ENCODE measurements around the gene PTGDS.

The PTGDS gene

DNA sequence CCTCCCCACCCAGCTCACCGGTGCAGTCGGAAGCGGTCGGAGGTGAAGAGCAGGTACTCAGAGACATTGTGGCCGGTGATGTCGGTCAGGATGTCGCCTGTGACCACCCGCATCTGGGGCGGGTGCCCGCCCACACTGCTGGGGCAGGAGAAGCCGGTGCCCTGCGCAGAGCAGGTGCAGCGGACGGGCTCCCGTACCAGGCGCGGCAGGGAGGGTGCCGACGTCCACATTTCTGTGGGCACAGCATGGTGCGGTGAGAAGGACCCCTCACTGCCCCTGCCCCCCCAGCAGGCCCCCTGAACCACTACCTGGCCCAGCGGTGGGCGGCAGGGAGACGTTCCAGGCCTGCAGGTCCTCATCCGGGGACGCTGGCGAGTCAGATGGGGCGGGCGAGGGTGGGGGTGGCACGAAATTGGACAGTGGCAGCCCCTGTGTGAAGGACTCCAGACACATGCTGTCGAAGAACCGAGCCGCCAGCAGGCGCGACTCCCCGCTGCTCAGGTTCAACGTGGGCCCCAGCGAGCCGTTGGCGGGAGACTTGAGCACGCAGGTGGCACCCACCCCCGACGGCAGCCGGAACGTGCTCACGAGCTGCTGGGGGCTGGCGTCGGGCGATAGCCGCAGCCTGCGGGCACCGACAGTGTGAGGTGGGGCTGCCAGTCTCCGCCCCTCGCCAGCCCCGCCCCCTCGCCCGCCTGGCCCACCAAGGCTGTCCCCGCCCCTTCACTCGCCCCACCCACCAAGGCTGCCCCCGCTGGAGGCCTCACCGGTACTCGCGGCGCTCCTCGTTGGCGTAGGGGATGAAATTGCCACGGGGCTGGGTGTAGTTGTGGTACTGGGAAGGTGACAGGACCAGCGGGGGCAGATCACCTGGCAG, 35.6 kb downstream of the PTGDS start:
- no peak overlapping the region for H3K9ac ChIP-seq (ENCODE audit: low read depth, low read length)
- no peaks in the 10 kb centered on the region for H3K9me3 ChIP-seq (ENCODE audit: control insufficient read depth, insufficient read depth, low read length)
- H3K4me3 ChIP-seq (ENCODE audit: low read depth, low read length) = no peak overlapping the region
- no peaks in the 10 kb centered on the region for H3K27me3 ChIP-seq (ENCODE audit: control insufficient read depth, insufficient read depth, low read length)
- H3K36me3 ChIP-seq (ENCODE audit: control insufficient read depth, insufficient read depth, low read length) = peaks cover 6% of the 10 kb centered on the region
- H3K4me1 ChIP-seq (ENCODE audit: control insufficient read depth, insufficient read depth, low read length) = no peaks in the 10 kb centered on the region

DNA sequence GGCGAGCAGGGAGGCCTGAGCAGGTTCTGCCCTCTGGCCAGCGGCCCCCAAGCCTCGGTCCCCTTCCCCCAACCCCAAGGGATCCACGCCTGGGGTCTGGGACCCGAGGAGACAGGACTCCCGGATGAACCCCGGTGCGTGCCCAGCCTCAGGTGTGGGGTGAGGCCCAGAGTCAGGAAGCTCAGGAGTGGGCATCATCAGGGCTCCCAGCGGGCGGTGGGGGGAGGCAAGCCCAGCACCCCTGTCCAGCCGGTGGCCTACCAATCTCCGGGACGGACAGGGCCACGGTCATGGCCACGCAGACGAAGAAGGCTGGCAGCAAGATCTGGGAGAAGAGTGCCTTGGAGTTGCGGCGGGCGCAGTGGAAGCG, 36.3 kb downstream of the PTGDS start:
- H3K9me3 ChIP-seq (ENCODE audit: control insufficient read depth, insufficient read depth, low read length) = no peaks in the 10 kb centered on the region
- no peak overlapping the region for H3K4me3 ChIP-seq (ENCODE audit: low read depth, low read length)
- peaks cover 3% of the 10 kb centered on the region for H3K36me3 ChIP-seq (ENCODE audit: control insufficient read depth, insufficient read depth, low read length)
- no peak overlapping the region for H3K9ac ChIP-seq (ENCODE audit: low read depth, low read length)
- no peaks in the 10 kb centered on the region for H3K27me3 ChIP-seq (ENCODE audit: control insufficient read depth, insufficient read depth, low read length)
- no peaks in the 10 kb centered on the region for H3K4me1 ChIP-seq (ENCODE audit: control insufficient read depth, insufficient read depth, low read length)

DNA sequence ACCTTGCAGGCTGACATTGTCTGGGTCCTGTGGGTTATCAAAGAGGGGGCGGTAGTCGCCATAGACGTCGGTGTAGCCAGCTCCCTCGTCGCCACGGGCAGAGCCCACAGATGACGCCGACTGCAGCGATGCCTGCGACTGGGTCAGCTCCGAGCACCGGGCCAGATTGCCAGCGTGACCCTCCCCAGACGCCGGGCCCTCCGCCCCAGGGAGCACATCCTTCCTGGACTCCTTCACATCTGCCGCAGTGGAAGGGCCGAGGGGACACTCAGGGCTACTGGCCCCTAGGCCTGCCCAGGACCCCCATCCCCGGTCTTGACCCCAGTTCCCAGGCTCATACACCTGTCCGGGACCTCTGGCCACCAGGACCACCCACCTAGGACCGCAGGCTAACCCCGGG, 36.9 kb downstream of the PTGDS start:
- Histone ChIP-seq H3K4me3 (ENCODE audit: low read depth, low read length) (no peak overlapping the region), H3K27me3 (ENCODE audit: control insufficient read depth, insufficient read depth, low read length) (no peaks in the 10 kb centered on the region), H3K4me1 (ENCODE audit: control insufficient read depth, insufficient read depth, low read length) (no peaks in the 10 kb centered on the region), H3K9me3 (ENCODE audit: control insufficient read depth, insufficient read depth, low read length) (no peaks in the 10 kb centered on the region), H3K36me3 (ENCODE audit: control insufficient read depth, insufficient read depth, low read length) (peaks cover 3% of the 10 kb centered on the region), H3K9ac (ENCODE audit: low read depth, low read length) (no peak overlapping the region)

DNA sequence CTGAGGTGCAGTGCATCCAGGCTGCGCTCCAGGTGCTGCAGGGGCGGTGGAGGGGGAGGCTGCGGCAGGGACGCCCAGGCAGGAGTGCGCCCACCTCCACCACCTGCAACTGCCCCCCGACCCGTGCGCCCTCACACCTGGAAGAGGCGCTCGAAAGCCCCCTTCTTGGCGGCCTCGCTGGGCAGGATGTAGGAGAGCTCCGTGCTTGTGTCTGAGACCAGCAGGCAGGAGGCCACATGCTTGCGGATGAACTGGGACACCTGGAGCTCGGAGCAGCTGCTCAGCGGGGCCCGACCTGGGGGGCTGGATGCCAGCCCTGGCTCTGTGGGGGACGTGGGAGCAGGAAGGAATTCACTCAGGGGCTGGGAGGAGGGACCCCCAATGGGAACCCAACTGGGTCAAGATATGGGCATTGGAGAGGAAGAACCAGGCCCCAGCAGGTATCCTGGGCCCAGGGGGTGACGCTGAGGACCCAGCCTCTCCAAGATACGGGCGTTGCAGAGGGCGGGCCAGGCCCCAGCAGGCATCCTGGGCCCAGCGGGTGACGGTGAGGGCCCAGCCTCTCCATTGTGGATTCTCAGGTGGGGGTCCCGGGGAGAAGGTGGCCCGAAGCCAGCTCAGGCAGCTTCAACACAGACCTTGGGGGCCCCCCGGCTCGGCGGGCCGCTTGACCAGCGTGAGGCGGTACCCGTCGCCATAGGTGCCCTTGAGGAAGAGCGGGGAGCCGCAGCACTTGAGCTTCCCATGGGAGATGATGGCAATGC, 37.7 kb downstream of the PTGDS start:
- Histone ChIP-seq H3K27me3 (ENCODE audit: control insufficient read depth, insufficient read depth, low read length) (no peaks in the 10 kb centered on the region), H3K9me3 (ENCODE audit: control insufficient read depth, insufficient read depth, low read length) (no peaks in the 10 kb centered on the region), H3K36me3 (ENCODE audit: control insufficient read depth, insufficient read depth, low read length) (peaks cover 3% of the 10 kb centered on the region), H3K4me3 (ENCODE audit: low read depth, low read length) (no peak overlapping the region), H3K9ac (ENCODE audit: low read depth, low read length) (no peak overlapping the region), H3K4me1 (ENCODE audit: control insufficient read depth, insufficient read depth, low read length) (no peaks in the 10 kb centered on the region)

DNA sequence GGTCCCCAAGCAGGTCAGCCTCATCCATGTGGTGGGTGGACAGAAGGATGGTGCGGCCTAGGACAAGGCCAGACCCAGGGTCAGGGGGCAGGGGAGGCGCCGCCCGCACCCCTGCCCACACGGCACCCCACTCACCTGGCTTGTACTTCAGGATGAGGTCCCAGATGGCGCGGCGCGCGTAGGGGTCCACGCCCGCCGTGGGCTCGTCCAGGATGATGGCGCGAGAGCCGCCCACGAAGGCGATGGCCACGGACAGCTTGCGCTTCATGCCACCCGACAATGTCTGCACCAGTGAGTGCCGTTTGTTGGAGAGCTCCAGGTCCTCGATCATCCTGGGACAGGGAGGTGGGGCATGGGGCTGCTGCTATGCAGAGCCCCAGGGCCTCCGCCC, 38.2 kb downstream of the PTGDS start:
- Histone ChIP-seq H3K9me3 (ENCODE audit: control insufficient read depth, insufficient read depth, low read length) (no peaks in the 10 kb centered on the region), H3K4me1 (ENCODE audit: control insufficient read depth, insufficient read depth, low read length) (no peaks in the 10 kb centered on the region), H3K9ac (ENCODE audit: low read depth, low read length) (no peak overlapping the region), H3K27me3 (ENCODE audit: control insufficient read depth, insufficient read depth, low read length) (no peaks in the 10 kb centered on the region), H3K4me3 (ENCODE audit: low read depth, low read length) (no peak overlapping the region), H3K36me3 (ENCODE audit: control insufficient read depth, insufficient read depth, low read length) (peaks cover 3% of the 10 kb centered on the region)

DNA sequence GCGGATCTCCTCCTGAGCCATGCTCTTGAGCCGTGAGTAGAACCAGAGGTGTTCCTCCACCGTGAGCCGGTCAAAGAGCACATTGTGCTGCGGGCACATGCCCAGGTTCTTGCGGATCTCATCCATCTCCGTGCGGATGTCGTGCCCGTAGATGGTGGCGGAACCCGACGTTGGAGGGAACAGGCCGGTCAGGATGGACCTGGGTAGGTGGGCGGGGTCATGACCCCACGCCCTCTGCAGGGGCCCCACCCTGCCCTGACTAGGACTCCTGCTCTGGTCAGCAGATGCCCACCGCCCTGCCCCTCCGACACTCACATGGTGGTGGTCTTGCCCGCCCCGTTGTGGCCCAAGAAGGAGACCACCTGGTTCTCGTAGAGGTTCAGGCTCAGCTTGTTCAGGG, 38.7 kb downstream of the PTGDS start:
- Histone ChIP-seq H3K36me3 (ENCODE audit: control insufficient read depth, insufficient read depth, low read length) (peaks cover 3% of the 10 kb centered on the region), H3K9me3 (ENCODE audit: control insufficient read depth, insufficient read depth, low read length) (no peaks in the 10 kb centered on the region), H3K4me1 (ENCODE audit: control insufficient read depth, insufficient read depth, low read length) (no peaks in the 10 kb centered on the region), H3K4me3 (ENCODE audit: low read depth, low read length) (no peak overlapping the region), H3K9ac (ENCODE audit: low read depth, low read length) (no peak overlapping the region), H3K27me3 (ENCODE audit: control insufficient read depth, insufficient read depth, low read length) (no peaks in the 10 kb centered on the region)

DNA sequence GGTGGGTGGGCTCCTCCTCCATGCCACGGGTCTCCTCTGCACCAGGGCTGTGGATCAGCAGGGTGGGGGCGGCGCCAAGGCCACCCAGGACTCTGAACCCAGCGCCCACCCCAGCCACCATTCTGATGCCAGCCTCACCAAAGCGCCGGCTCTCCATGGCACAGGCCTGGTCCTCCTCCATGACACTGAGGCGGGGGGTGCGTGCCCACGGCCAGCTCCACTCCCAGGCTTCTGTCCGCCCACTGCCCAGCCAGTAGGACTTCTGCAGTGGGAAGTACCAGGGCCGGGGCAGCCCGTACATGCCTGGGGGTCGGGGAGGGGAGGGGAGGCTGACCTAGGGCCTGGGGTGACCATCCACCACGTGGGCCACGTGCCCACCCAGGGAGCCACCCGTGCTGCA, 39.1 kb downstream of the PTGDS start:
- Histone ChIP-seq H3K4me1 (ENCODE audit: control insufficient read depth, insufficient read depth, low read length) (no peaks in the 10 kb centered on the region), H3K36me3 (ENCODE audit: control insufficient read depth, insufficient read depth, low read length) (peaks cover 3% of the 10 kb centered on the region), H3K9ac (ENCODE audit: low read depth, low read length) (no peak overlapping the region), H3K27me3 (ENCODE audit: control insufficient read depth, insufficient read depth, low read length) (no peaks in the 10 kb centered on the region), H3K9me3 (ENCODE audit: control insufficient read depth, insufficient read depth, low read length) (no peaks in the 10 kb centered on the region), H3K4me3 (ENCODE audit: low read depth, low read length) (no peak overlapping the region)

DNA sequence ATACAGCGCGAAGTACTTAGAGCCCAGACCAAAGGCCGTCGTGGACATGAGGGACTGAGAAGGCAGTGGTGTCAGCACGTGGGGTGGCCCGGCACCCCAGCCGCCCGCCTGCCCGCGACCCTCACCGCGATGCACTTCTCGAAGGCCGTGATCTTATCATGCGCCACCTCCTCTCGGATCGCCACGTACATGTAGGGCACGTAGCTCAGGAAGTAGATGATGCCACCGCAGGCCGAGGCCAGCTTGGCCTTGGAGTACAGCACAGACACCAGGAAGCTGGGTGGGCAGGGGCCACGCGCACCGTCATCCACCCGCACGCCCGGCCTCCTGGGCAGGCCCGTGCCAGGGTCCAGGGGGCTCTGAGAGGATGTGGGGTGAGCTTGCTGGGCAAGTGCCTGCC, 39.8 kb downstream of the PTGDS start:
- Histone ChIP-seq H3K9ac (ENCODE audit: low read depth, low read length) (no peak overlapping the region), H3K4me1 (ENCODE audit: control insufficient read depth, insufficient read depth, low read length) (no peaks in the 10 kb centered on the region), H3K4me3 (ENCODE audit: low read depth, low read length) (no peak overlapping the region), H3K27me3 (ENCODE audit: control insufficient read depth, insufficient read depth, low read length) (no peaks in the 10 kb centered on the region), H3K9me3 (ENCODE audit: control insufficient read depth, insufficient read depth, low read length) (no peaks in the 10 kb centered on the region), H3K36me3 (ENCODE audit: control insufficient read depth, insufficient read depth, low read length) (no peaks in the 10 kb centered on the region)

DNA sequence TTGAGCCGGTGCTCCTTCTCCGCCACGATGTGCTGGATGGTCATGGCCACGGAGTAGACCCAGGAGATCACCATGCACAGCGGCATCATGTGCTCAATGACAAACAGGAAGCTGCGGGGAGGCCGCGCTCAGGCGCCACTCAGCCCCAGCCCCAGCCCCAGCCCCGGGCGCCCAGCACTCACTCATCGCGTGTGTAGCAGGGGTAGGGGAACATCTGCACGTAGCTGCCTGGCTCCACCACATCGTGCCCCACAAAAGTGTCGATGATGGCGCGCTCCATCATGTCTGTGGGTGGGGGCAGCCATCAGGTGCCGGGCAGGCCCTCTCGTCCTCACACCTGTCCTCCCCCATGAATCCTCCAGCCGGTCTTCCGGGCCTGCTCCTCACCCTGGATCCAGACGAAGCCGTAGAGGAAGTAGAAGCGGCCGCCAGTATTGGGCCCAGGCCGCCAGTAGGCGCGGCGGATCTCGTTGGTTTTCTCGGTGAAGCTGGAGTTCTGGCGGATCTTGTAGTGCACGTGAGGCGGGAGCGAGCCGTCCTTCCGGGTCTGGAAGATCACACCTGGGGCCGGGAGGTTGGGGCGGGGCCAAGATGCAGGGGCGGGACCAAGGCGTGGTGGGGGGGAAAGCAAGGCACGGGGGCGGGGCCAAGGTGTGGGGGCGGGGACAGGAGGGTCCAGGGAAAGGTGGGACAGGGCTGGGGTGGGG, 40.6 kb downstream of the PTGDS start:
- Histone ChIP-seq H3K9ac (ENCODE audit: low read depth, low read length) (no peak overlapping the region), H3K4me3 (ENCODE audit: low read depth, low read length) (no peak overlapping the region), H3K9me3 (ENCODE audit: control insufficient read depth, insufficient read depth, low read length) (no peaks in the 10 kb centered on the region), H3K27me3 (ENCODE audit: control insufficient read depth, insufficient read depth, low read length) (no peaks in the 10 kb centered on the region), H3K36me3 (ENCODE audit: control insufficient read depth, insufficient read depth, low read length) (no peaks in the 10 kb centered on the region), H3K4me1 (ENCODE audit: control insufficient read depth, insufficient read depth, low read length) (no peaks in the 10 kb centered on the region)

DNA sequence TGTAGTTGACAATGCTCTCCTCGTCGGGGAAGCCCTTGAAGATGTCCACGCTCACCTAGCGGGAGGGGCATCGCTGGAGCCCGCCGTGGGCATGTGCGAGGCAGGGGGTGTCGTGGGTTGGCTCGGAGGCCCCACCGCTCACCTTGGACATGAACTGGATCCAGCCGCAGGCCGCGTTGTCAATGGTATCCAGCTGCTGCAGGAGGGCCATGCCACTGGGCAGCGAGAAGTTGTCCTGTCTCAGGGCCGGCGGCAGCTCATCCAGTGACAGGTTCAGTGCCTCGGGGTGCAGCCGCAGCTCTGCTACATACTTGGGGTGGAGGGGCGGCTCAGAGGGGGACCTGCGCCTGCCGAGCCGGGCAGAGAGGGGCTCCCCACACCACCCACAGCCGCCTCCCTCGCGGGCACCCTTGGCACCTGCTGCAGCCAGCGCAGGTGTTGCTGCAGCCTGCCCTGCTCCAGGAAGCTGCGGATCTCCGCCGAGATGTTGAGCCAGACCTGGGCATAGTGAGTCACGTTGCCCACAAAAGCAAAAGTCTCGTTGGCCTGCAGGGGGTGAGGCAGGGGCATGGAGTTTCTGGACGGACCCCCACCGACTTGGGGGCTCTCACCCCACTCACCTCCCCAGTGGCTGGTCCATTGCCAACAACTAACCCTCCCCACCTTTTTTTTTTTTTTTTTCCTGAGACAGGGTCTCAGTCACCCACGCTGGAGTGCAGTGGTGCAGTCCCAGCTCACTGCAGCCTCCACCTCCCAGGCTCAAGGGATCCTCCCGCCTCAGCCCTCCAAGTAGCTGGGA, 41.7 kb downstream of the PTGDS start:
- no peaks in the 10 kb centered on the region for H3K9me3 ChIP-seq (ENCODE audit: control insufficient read depth, insufficient read depth, low read length)
- H3K4me3 ChIP-seq (ENCODE audit: low read depth, low read length) = no peak overlapping the region
- H3K27me3 ChIP-seq (ENCODE audit: control insufficient read depth, insufficient read depth, low read length) = no peaks in the 10 kb centered on the region
- no peaks in the 10 kb centered on the region for H3K36me3 ChIP-seq (ENCODE audit: control insufficient read depth, insufficient read depth, low read length)
- H3K4me1 ChIP-seq (ENCODE audit: control insufficient read depth, insufficient read depth, low read length) = no peaks in the 10 kb centered on the region
- H3K9ac ChIP-seq (ENCODE audit: low read depth, low read length) = no peak overlapping the region

DNA sequence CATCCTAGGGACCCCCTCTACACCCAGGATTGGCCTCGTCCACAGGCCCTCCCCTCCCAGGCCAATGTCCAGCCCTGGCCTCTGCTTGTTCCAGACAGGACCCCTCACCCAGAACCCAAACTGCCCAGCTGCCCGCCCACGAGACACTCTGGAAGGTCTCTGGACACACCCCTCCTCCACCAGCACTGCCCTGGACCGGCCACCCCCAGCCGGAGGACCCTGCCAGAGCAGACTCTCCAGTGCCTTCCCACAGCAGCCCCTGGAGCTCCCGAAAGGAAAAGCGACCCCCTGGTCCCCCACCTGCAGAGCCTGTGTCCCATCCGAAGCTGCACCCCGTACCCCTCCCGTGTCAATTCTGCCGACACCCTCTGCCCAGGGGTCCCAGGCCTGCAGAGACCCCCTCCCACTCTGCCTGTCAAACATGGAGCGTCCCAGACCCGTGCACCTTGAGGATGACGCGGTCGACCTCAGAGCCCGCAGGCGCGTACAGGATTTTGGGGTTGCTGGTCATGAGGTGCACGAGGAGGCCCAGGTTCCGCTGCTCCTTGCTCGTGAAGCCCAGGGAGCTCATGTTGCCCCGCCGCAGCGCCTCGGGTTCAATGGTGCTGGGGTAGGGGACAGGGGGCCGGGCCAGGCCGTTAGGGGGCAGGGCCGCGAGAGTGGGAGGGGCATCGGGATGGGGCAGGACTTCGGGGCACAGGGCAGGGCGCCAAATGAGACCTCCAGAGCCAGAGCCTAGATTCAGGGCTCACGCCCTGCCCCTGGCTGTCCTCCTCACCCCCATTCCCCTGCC, 42.8 kb downstream of the PTGDS start:
- H3K36me3 ChIP-seq (ENCODE audit: control insufficient read depth, insufficient read depth, low read length) = no peaks in the 10 kb centered on the region
- H3K4me3 ChIP-seq (ENCODE audit: low read depth, low read length) = no peak overlapping the region
- H3K4me1 ChIP-seq (ENCODE audit: control insufficient read depth, insufficient read depth, low read length) = no peaks in the 10 kb centered on the region

More for the DNA sequence above, 42.8 kb downstream of the PTGDS start:
- Histone ChIP-seq H3K9ac (ENCODE audit: low read depth, low read length) (no peak overlapping the region), H3K27me3 (ENCODE audit: control insufficient read depth, insufficient read depth, low read length) (no peaks in the 10 kb centered on the region), H3K9me3 (ENCODE audit: control insufficient read depth, insufficient read depth, low read length) (no peaks in the 10 kb centered on the region)
